ENCODE measurements around the gene CTDSP2.
"Not testable (repeated sequence)": the region's sequence is repeated elsewhere in the genome, so short reads cannot be mapped to it uniquely, and the experiment has no call there.

Gene CTDSP2

DNA sequence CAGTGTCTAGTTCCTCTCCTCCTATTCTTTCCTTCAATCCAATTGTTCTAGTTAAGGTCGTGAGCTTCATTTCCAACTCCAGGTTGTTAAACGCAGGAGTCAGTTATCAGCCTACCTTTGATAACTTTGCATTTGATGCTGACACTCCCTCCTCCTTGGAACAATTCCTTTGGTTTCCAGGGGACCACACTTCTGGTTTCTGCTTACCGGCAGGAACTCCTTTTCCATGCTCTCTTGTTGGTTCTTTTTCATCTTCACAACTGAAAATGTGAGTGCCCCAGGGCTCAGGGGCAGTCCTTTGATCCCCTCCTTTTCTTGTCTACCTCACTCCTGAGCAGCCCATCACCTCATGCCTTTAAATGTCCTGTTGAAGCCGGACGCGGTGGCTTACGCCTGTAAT, 69.2 kb downstream of the CTDSP2 start:
- DNase-seq, result no peak

DNA sequence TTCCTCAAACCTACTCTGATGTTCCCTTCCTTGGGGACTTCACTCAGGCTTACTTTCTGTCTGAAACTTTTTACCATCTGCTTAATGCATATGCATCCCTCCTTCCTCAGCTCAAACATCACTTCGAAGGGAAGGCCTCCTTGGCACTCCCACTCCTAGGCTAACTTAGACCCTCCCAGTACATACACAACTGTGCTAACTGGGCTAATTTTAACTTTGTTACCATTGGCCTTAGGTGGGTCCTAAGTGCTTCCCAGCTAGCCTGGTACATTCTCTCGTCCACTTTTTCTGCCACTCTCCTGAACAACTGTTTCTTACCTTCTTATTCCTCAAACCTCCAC, 70.3 kb downstream of the CTDSP2 start:
- no peak for DNase-seq

DNA sequence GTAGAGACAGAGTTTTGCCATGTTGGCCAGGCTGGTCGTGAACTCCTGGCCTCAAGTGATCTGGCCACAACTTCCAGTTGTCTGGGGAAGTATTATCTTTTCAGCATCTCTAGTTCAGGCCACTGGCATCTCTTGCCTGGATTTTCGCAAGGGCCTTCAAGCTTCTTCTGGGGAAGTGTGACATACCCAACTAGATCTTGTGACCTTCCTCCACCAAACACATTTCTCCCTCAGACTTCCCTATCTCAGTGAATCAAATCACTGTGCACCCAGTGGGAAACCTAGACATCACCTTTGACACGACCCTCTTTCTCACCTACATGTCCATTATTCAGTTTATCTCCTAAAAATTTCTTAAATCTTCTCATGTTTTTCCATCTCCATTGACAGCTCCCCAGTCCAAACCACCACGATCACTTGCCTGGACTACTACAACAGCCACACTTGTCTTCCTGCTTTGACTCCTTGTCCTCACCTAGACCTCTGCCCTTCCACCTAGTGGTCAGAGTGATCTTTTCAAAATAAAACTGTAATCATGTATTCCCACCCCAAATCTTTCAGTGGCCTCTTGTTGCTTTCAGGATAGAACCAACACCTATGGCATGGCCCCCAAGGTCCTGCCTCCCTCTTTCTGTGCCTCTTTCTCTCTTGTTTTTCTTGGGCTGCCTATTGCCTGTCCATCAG, 70.8 kb downstream of the CTDSP2 start:
- DNase-seq, result no peak

DNA sequence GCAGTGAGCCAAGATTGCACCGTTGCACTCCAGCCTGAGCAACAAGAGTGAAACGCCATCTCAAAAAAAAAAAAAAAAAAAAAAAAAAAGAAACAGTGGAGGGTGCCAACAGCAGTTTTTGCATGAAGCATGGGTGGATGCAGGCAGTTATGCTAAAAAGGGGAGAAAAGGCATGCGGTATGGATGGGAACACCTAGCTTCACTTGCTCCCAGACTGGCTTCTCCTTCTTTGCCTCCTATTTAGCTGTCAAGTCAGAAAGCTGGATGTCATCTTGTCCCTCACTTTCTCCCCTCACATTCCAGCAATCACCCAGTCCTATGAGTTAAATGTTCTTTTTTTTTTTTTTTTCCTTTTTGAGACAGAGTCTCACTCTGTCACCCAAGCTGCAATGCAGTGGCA, 71.5 kb downstream of the CTDSP2 start:
- DNase-seq, result no peak

DNA sequence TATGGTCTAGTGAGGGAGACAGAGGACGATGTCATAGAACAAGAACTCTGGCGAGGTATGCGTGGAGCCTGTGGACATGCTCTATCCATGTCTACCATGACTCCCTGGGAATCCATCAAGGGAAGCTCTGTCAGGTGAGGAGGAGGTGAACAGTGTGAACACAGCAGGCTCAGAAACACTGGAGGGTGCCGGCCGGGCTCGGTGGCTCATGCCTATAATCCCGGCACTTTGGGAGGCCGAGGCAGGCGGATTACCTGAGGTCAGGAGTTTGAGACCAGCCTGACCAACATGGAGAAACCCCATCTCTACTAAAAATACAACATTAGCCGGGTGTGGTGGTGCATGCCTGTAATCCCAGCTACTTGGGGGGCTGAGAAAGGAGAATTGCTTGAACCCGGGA, 71.9 kb downstream of the CTDSP2 start:
- DNase-seq, result not testable (repeated sequence)

DNA sequence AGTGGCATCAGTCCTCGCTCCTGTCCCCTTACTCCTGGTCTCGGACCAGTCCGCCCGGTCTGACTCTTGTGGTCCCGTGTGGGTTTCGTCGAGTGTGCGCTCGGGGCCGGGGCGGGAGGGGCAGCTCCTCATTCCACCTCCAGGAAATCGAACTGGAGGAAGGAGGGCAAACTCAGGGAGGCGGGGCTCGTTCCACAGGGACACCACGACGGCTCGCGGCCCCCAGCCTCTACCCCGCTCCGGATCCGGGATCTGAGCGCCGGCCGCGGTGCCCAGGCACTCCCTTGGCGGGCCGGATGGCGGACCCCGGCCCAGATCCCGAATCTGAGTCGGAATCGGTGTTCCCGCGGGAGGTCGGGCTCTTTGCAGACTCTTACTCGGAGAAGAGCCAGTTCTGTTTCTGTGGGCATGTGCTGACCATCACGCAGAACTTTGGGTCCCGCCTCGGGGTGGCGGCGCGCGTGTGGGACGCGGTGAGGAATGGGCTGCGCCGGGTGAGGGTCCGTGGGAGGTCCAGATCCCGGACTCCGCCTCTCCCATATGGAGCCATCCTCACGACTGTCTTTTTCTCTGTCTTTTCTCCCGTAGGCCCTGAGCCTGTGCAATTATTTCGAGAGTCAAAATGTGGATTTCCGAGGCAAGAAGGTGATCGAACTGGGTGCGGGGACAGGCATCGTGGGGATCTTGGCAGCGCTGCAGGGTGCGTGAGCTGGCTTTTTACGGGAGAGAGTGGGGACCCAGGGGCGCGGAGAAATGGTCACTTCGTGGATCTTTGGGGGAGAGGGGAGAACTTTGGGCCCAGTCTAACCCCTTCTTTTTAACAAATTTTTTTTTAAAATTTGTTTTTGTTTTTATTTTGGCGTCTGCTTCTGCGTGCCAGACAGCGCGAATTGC, 73.9 kb downstream of the CTDSP2 start, which contains the start of gene EEF1AKMT3:
TSS of gene EEF1AKMT3 (plus strand) at position 186 of the 894 bp plus-strand sequence. CDS start at position 297, 111 bp downstream.
- DNase-seq, result no peak

DNA sequence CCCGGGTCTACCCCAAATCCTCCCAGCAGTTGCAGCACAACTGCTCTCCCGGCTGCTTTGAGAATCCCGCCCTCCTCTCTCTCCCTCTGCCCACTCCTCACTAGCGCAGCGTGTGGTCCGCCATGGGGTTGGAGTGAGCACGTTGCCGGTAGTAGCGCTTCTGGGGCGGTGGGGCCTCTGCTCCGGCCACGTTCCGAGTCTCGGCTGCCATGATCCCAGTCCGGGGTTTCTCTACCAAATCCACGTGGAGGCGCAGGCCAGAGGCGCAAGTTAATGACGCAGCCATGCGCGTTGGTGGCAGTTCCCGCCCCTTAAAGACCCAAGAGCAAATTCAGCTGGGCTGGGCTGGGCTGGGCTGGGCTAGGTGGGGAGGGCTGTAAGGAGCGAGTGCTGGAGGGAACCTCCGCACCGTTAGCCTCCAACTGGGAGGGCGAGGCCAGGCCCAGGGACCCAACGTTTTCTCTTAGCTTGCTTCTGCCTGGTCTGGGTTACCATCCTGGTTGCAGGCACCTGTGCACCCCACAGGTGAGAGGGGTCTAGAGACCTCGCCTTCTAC, 74.6 kb downstream of the CTDSP2 start, which contains the start of gene METTL1:
TSS of gene METTL1 (minus strand) at position 233 of the 556 bp plus-strand sequence. CDS start at position 211, 22 bp downstream.
- peak; percentile 93 for DNase-seq

DNA sequence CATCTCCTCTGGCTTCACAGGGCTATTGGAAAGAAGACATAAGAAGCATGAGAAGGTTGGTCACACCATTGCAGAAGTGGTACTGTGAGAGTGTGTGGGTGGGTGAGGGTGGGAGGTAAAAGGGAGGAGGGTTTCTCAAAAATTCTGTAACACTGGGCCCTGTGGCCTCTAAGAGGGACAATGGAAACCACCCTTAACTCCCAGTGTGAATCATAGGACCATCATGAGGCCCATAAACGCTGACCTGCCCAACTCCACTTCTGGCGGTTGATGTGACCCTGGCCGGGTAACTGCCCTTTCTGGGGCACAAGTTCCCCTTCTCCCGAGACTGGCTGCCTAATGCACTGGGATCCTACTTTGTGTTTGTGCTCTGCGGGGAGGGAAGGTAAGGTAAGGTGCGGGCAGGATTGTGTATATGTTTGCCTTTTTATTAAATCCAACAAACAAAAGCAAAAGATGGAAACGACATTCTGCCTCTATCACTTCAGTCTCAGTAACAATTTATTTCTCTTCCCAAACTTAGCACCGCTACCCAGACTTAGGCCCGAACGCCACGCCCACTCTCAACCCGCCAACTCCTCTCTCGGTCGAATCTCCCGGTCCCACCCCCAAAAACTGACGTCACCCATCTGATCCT, 75.2 kb downstream of the CTDSP2 start:
- DNase-seq, result peak; percentile 90

DNA sequence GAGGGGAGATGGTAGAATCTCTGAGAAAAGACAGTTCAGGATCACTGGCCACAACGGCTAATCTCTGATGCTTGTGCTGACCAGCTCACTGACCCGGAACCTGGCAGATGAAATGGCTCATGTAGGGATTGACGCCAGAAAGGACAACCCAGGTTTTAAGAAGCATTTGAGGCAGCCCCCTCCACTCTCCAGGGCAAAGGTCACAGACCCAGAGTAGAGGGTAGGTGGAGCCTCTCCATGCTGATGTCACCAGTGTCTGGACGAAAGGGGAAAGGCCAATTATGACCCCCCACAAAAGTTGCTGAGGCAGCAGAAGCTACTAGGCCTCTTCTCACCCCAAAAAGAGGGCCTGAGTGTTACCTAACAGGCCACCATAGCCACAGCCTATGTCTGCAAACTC, 75.8 kb downstream of the CTDSP2 start:
- DNase-seq, result no peak
